ENCODE results near the gene DNAH7. TPM values are rescaled to one million over a fixed set of nuclear protein-coding genes. Genes with fewer than 3 reads are reported as not detected.
A peak's percentile ranks its signal among the peaks of the same experiment; 100 is the strongest.

Gene DNAH7
- total and polyA plus RNA-seq, 2 of the 4 experiments (the other 2 are of a cell fraction): 0.22 to 0.36 TPM

DNA sequence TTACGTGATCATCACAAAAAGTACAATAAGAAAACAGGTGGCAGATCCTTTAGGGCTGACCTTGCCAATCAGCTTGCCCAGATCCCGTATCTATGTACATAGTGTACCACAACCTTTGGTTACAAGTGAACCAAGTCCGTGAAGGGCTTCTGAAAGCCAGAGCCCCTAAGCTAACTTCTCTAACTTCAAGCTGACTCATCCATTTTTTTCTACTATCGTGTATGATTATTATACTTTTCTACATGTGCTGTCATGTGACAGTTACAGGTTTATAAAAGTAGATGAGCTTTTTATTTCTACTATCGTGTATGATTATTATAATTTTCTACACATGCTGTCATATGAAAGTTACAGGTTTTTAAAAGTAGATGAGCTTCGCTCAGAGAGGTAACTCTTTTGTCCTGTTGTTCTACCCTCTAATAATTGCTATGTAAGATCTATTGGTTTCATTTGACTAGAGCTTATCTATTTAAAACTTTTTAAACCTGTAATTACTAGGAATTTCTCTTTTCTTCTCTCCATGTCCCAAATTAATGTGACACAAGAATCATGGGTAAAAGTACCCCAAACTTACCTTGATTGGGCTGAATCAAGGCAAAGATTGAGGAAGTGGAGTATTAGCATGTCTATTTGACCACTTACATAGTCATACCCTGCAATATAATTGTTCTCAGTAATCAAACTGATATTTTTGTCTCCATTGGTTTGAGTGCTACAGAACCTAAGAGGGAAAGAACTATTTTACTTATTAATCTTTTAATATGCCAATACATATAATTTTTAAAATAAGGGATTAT, 29.4 kb upstream of the DNAH7 start:
- dilution Hi-C loops (cut with HindIII; ENCODE audit: low sequenced_read_pairs, unreplicated experiment) (no loop called here), in situ Hi-C loops (cut with MboI; ENCODE audit: low sequenced_read_pairs) (loop anchor here (25.0 kb wide), 1 partner anchor 339 kb away; no protein-coding TSS in a partner anchor), intact Hi-C loops (cut with micrococcal nuclease) (no loop called here)
- no peak for DNase-seq
- Histone ChIP-seq H2AK9ac (replicated peaks; ENCODE audit: low read depth, low read length, poor library complexity) (no peak overlapping the region), H3K27me3 (ENCODE audit: control insufficient read depth, insufficient read depth, low read length) (0 out of 2 replicates have a peak, but pooled peaks cover 2% of the 10 kb centered on the region), H3K9me3 (ENCODE audit: control insufficient read depth, insufficient read depth, low read length) (no peaks in the 10 kb centered on the region), H4K91ac (ENCODE audit: insufficient read depth, low read depth, low read length) (no peak overlapping the region), H3K36me3 (ENCODE audit: control insufficient read depth, insufficient read depth, low read length) (no peaks in the 10 kb centered on the region), H2AFZ (replicated peaks; ENCODE audit: low read length, poor library complexity) (no peak overlapping the region), H3K9me1 (ENCODE audit: insufficient read depth, low read length) (peaks cover 8% of the 10 kb centered on the region; the same call in 1 of the 2 replicates), H3K4me2 (ENCODE audit: low read depth, low read length) (no peak overlapping the region), H2AK5ac (ENCODE audit: low read depth, low read length) (no peak overlapping the region), H3K14ac (replicated peaks; ENCODE audit: low read depth, low read length) (no peak overlapping the region), H3K27ac (ENCODE audit: insufficient read depth, low read length) (no peak overlapping the region), H3K56ac (ENCODE audit: extremely low read depth, insufficient read depth, low read length) (no peak overlapping the region), H3K4me3 (ENCODE audit: insufficient read depth, low read depth, low read length) (no peak overlapping the region), H3K4me1 (ENCODE audit: control insufficient read depth, insufficient read depth, low read length) (peaks cover 6% of the 10 kb centered on the region; the same call in 1 of the 2 replicates), H3K23ac (ENCODE audit: low read depth, low read length) (no peak overlapping the region), H2BK15ac (ENCODE audit: low read depth, low read length) (no peak overlapping the region), H3K18ac (ENCODE audit: low read depth, low read length) (no peak overlapping the region), H2BK5ac (ENCODE audit: low read depth, low read length, poor library complexity, severe bottlenecking) (no peak overlapping the region), H4K20me1 (ENCODE audit: insufficient read depth, low read length) (no peaks in the 10 kb centered on the region), H3K9ac (ENCODE audit: low read depth, low read length) (no peak overlapping the region), H4K8ac (ENCODE audit: low read depth in 2 of 2, low read length in 2 of 2) (no peak overlapping the region), H2BK120ac (ENCODE audit: low read depth, low read length) (no peak overlapping the region), H2BK20ac (ENCODE audit: low read depth, low read length) (no peak overlapping the region), H3K79me1 (ENCODE audit: low read depth in 1 of 2, low read length in 2 of 2) (no peaks in the 10 kb centered on the region), H4K5ac (ENCODE audit: low read depth, low read length) (no peak overlapping the region), H3K4ac (ENCODE audit: low read depth, low read length) (no peak overlapping the region)
- no peak for ATAC-seq (ENCODE audit: low read depth)
- no CpG with 5 or more reads among the region's 6 CpGs for WGBS, 2 experiments (ENCODE audit: extremely low coverage in 2 of 2, insufficient read length in 1 of 2)
- TF ChIP-seq MXI1 (IDR thresholded peaks at IDR 0.05; ENCODE audit: borderline replicate concordance, low read depth, low read length) (no peak), MAFK (IDR thresholded peaks at IDR 0.05; ENCODE audit: low read depth, low read length) (peak; percentile 47), ELK1 (IDR thresholded peaks at IDR 0.05; ENCODE audit: borderline replicate concordance, low read depth, low read length) (no peak), USF2 (IDR thresholded peaks at IDR 0.05; ENCODE audit: low read depth, low read length) (no peak)
- CTCF ChIA-PET: no interaction called here
- POLR2A ChIA-PET (ENCODE audit: unreplicated experiment): no interaction called here
- no TSS peak for BruUV-seq (replicated peaks)

Data from IMR-90 (cell line).